NB4 (cell line): ENCODE data around the gene SLC27A5.

Source experiments
- CTCF ChIP-seq: IDR thresholded peaks from one replicate; pipeline ENCODE4 v1.5.1; 2012; ENCODE audit warnings: low read depth, low read length
- MAX ChIP-seq: IDR thresholded peaks from 2 replicates; pipeline ENCODE4 v1.6.1; 2011; ENCODE audit warnings: low read depth, low read length
- POLR2A ChIP-seq: IDR thresholded peaks from 2 replicates; pipeline ENCODE4 v1.6.1; 2011; ENCODE audit warnings: mild to moderate bottlenecking; ENCODE audit not compliant: insufficient read length; ENCODE audit errors: extremely low read depth

DNA sequence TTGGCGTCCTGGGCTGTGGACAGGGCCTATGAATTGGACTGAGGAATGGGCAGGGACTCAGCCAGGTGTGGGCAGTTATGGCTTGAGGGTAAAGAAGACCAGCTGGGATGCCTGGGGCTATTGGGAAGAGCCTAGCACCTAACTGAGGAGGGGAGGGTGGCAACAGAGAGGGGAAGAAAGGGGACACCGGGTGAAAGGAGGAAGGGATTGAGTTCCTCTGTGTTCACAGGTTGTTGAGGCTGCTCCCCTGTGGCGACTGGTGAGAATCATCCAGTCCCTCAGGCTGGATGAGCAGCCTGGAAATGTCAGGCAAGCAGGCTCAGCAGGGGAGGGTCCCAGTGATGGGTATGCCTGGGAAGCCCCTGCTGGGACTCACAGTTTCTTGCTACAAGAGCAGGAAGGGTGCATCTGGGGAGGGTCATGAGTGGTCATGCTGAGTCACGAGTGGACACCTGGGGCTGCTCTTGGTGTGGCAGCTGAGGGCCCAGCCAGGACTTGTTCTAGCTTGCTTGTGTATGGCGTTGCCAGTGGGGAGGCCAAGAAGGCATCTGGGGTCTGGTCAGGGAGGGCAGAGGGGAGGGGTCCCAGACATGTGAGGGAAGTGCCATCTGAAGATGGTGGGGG lies 43.5 kb downstream of the SLC27A5 start:
- TF ChIP-seq CTCF (no peak), POLR2A (no peak), MAX (no peak)
